GM12878 (cell line): ENCODE data around the gene LMO7. TPM values are rescaled to one million over a fixed set of nuclear protein-coding genes. Genes with fewer than 3 reads are reported as not detected.

Source experiments
- ATAC-seq: fragments of 200-7000 bp; cut with Tn5 transposase; 3 replicates; pipeline ENCODE4 v1.9.1; 2020; ENCODE audit warnings: mild to moderate bottlenecking, moderate library complexity
- BruUV-seq: library from RNA; stranded (reverse); fragments of 400-500 nt; replicated peaks from 2 replicates; lab custom pipeline; 2021; lab: Mats Ljungman, UMichigan
- CTCF ChIA-PET: fragments of 300-600 bp; sonication (Branson Sonifier 250); formaldehyde crosslinking; extraction: SDS; loops from one replicate; lab custom pipeline; 2021; ENCODE audit warnings: inconsistent platforms; lab: Yijun Ruan, JAX
- POLR2A ChIA-PET: fragments of 350-600 bp; formaldehyde crosslinking; extraction: SDS; loops from one replicate; lab custom pipeline; 2021; ENCODE audit warnings: inconsistent platforms; lab: Charles Lee
- RAD21 ChIA-PET: fragments of 300-600 bp; sonication (Branson Sonifier 250); formaldehyde crosslinking; loops from one replicate; lab custom pipeline; 2023; ENCODE audit warnings: antibody characterized with exemption; ENCODE audit not compliant: unreplicated experiment; lab: Charles Lee
- SMC1A ChIA-PET: fragments of 300-600 bp; sonication (Branson Sonifier 250); formaldehyde crosslinking; loops from one replicate; lab custom pipeline; 2023; ENCODE audit not compliant: unreplicated experiment, uncharacterized antibody; lab: Charles Lee
- DNase-seq: peaks from one replicate; pipeline ENCODE4 v3.0.0-alpha.2; 2011; ENCODE audit warnings: low read depth, low spot score
- FAIRE-seq: peaks from 3 replicates; lab custom pipeline; 2011; peaks lifted over from hg19 to GRCh38; lab: Jason Lieb, UNC
- H2AFZ ChIP-seq: 2 replicates; pipeline ENCODE4 v1.6.0; 2011; ENCODE audit warnings: low read depth, low read length, control low read depth; ENCODE audit not compliant: control insufficient read depth
- H3K27ac ChIP-seq: 2 replicates; pipeline ENCODE4 v1.5.1; 2011; ENCODE audit warnings: control low read depth; ENCODE audit not compliant: control insufficient read depth, insufficient read depth
- H3K27me3 ChIP-seq, 2 experiments: replicated peaks in 1 of 2; 2 replicates each; pipeline versions ENCODE4 v1.6.0 to v1.6.1; 2011; ENCODE audit warnings: low read length in 1 of 2; ENCODE audit not compliant: control insufficient read depth in 2 of 2, insufficient read depth in 2 of 2
- H3K36me3 ChIP-seq, 2 experiments: 2 replicates each; pipeline ENCODE4 v1.5.1; 2011; ENCODE audit warnings: low read length in 1 of 2; ENCODE audit not compliant: control insufficient read depth in 2 of 2, insufficient read depth in 2 of 2
- H3K4me1 ChIP-seq: 2 replicates; pipeline ENCODE4 v1.6.1; 2011; ENCODE audit warnings: mild to moderate bottlenecking, low read length, moderate library complexity, mixed read lengths; ENCODE audit not compliant: control insufficient read depth, insufficient read depth
- H3K4me2 ChIP-seq: 2 replicates; pipeline ENCODE4 v1.6.0; 2011; ENCODE audit warnings: control low read depth; ENCODE audit not compliant: control insufficient read depth, insufficient read depth
- H3K4me3 ChIP-seq: fragments of 200-600 bp; sonication (generic); 2 replicates; pipeline ENCODE4 v1.5.1; 2016
- H3K79me2 ChIP-seq: 2 replicates; pipeline ENCODE4 v1.6.0; 2011; ENCODE audit warnings: low read length; ENCODE audit not compliant: control insufficient read depth, insufficient read depth
- H3K9ac ChIP-seq: 2 replicates; pipeline ENCODE4 v1.8.0; 2011; ENCODE audit warnings: low read length, control low read depth, mixed read lengths; ENCODE audit not compliant: control insufficient read depth, insufficient read depth
- H3K9me3 ChIP-seq: replicated peaks from 3 replicates; pipeline ENCODE4 v1.5.1; 2011; ENCODE audit warnings: mild to moderate bottlenecking, low read length; ENCODE audit not compliant: control insufficient read depth, insufficient read depth
- H4K20me1 ChIP-seq: 2 replicates; pipeline ENCODE4 v1.6.0; 2011; ENCODE audit not compliant: control insufficient read depth, insufficient read depth
- CHD2 ChIP-seq: IDR thresholded peaks from 2 replicates; pipeline ENCODE4 v1.6.1; 2011; ENCODE audit warnings: low read depth, low read length, improper control_type of control experiment, borderline replicate concordance
- MYB ChIP-seq: fragments of 150-350 bp; IDR thresholded peaks from 2 replicates; pipeline ENCODE4 v1.6.1; 2014; ENCODE audit warnings: mild to moderate bottlenecking, low read depth, low read length, borderline replicate concordance
- SIN3A ChIP-seq: IDR thresholded peaks from 2 replicates; pipeline ENCODE4 v1.6.1; 2012; ENCODE audit warnings: low read depth, low read length, improper control_type of control experiment
- SMARCA5 ChIP-seq: fragments of 450-650 bp; IDR thresholded peaks from 2 replicates; pipeline ENCODE4 v1.6.1; 2017; ENCODE audit warnings: mild to moderate bottlenecking
- STAT1 ChIP-seq: fragments of 450-650 bp; conservative IDR thresholded peaks from 2 replicates; pipeline ENCODE4 v1.6.1; 2014; ENCODE audit warnings: antibody characterized with exemption, mild to moderate bottlenecking
- WGBS: methylation state at CpG from one replicate; pipeline ENCODE4 v1.1.6; 2016; ENCODE audit warnings: low lambda C conversion rate; ENCODE audit not compliant: insufficient replicate concordance, insufficient coverage; ENCODE audit errors: missing lambda C conversion rate; 5-methylcytosine and 5-hydroxymethylcytosine counted together
- in situ Hi-C: fragments of 300-500 bp; cut with MboI; formaldehyde crosslinking; loops from 9 replicates; pipeline ENCODE4 v1.14.3; 2018; ENCODE audit warnings: mixed read lengths
- intact Hi-C: fragments of 100-400 bp; cut with micrococcal nuclease; formaldehyde crosslinking; loops from one replicate; pipeline ENCODE4 v1.14.2; 2022; ENCODE audit not compliant: unreplicated experiment
- polyA plus RNA-seq, 11 experiments: library from polyadenylated mRNA; depleted of rRNA in 4 of 11; unstranded in 6 of 11; stranded (reverse) in 5 of 11; fragments of >200 nt; fragmentation: Nextera tagmentation in 4 of 11; fragmentation: Illumina TruSeq in 1 of 11; extraction: Ambion mirVana in 4 of 11; extraction: Trizol in 1 of 11; gene quantifications; 1 replicate in 1 of 11; 2 replicates in 10 of 11; pipeline versions ENCODE4 v1.2.1 to v1.2.3, GENCODE V29; 2011 to 2016; ENCODE audit warnings: inconsistent platforms in 2 of 11, missing spikeins in 2 of 11, low read depth in 1 of 11
- total RNA-seq, 4 experiments: library from RNA; depleted of rRNA in 3 of 4; stranded (reverse); fragments of >200 nt in 3 of 4; fragmentation: Illumina TruSeq in 1 of 4; extraction: Trizol in 1 of 4; gene quantifications; 2 replicates each; pipeline versions ENCODE4 v1.2.1 to v1.2.3, GENCODE V29; 2013 to 2021

LMO7 gene
- total and polyA plus RNA-seq, 10 of the 15 experiments (the other 5 are each of a cell fraction or from before 2014, with no cell fraction given): 8.5 to 67.8 (median 36.8) TPM

GRCh38 chr13:75752826-75753225, 116.7 kb downstream of the LMO7 start (continued):
- TF ChIP-seq STAT1 (no peak), CHD2 (no peak), SMARCA5 (no peak)

DNA sequence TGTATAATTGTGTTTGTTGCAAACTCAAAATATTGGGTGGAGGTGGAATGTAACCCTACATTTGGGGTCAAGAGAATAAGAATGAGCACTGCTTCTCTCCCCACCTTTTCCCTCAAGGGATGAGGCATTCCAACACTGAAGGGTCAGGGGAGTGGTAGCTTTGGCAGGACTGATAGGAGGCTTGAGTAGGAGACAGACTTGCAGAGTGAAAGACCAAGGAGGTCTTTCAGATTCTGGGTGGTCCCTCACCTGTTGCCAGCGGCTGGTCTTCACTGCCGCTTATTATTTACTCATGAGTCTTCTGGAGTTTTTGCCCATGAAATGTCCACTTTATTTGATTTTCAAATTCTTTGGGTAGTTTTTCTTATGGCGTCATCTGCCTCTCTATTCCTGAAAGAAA, 118.8 kb downstream of the LMO7 start:
- WGBS: 97% methylated on average over 3 of the region's 3 CpGs
- RAD21 ChIA-PET: no interaction called here
- no peaks in the 10 kb centered on the region for H3K36me3 ChIP-seq
- no peak for ATAC-seq
- no peaks in the 10 kb centered on the region for H4K20me1 ChIP-seq
- no peak overlapping the region for H3K27ac ChIP-seq
- CTCF ChIA-PET: no interaction called here
- H3K4me3 ChIP-seq: no peak overlapping the region
- TF ChIP-seq SMARCA5: no peak
- peaks cover 4% of the 10 kb centered on the region; the same call in 2 of the 3 replicates for H3K9me3 ChIP-seq
- in situ Hi-C loops: no loop called here
- BruUV-seq: no TSS peak
- SMC1A ChIA-PET: no interaction called here
- no peak overlapping the region for H2AFZ ChIP-seq
- no peaks in the 10 kb centered on the region for H3K79me2 ChIP-seq
- no peak overlapping the region for H3K9ac ChIP-seq
- DNase-seq: no peak
- FAIRE-seq: no peak
- POLR2A ChIA-PET: no interaction called here
- H3K4me1 ChIP-seq: no peaks in the 10 kb centered on the region
- no peak overlapping the region for H3K4me2 ChIP-seq
- intact Hi-C loops: no loop called here
- H3K27me3 ChIP-seq: no peaks in the 10 kb centered on the region

GRCh38 chr13:75757336-75757735, 121.2 kb downstream of the LMO7 start:
- intact Hi-C loops: no loop called here
- in situ Hi-C loops: no loop called here
- Histone ChIP-seq H3K27me3 (no peaks in the 10 kb centered on the region), H4K20me1 (no peaks in the 10 kb centered on the region), H3K27ac (no peak overlapping the region), H3K4me3 (no peak overlapping the region), H3K36me3 (no peaks in the 10 kb centered on the region), H3K9ac (no peak overlapping the region), H3K79me2 (no peaks in the 10 kb centered on the region), H3K4me2 (no peak overlapping the region), H3K9me3 (peaks cover 4% of the 10 kb centered on the region; the same call in 2 of the 3 replicates), H3K4me1 (peaks cover 6% of the 10 kb centered on the region), H2AFZ (no peak overlapping the region)
- DNase-seq (no peak), FAIRE-seq (no peak), ATAC-seq (no peak)
- CTCF ChIA-PET: interaction anchor here (0.9 to 2.1 kb wide), 2 partner anchors 61 to 113 kb away, joined by 3 to 8 read pairs; no protein-coding TSS in a partner anchor
- RAD21 ChIA-PET: interaction anchor here (1.3 to 1.6 kb wide), 2 partner anchors 62 to 113 kb away, joined by 3 to 5 read pairs; no protein-coding TSS in a partner anchor
- TF ChIP-seq MYB (no peak), SIN3A (no peak), CHD2 (no peak)
- POLR2A ChIA-PET: interaction anchor here (0.7 to 0.8 kb wide), 2 partner anchors 17 to 76 kb away, joined by 3 read pairs; no protein-coding TSS in a partner anchor
- BruUV-seq: no TSS peak
- SMC1A ChIA-PET: interaction anchor here (1.5 to 7.5 kb wide), 2 partner anchors 32 to 60 kb away, joined by 4 to 82 read pairs; no protein-coding TSS in a partner anchor
